ENCODE data around the gene APOOL. TPM values are rescaled to one million over a fixed set of nuclear protein-coding genes. Genes with fewer than 3 reads are reported as not detected.

The APOOL gene
- total and polyA plus RNA-seq, 2 of the 13 experiments (the other 11 are each of a cell fraction or from before 2014, with no cell fraction given), result 7.3 to 13.9 TPM

DNA sequence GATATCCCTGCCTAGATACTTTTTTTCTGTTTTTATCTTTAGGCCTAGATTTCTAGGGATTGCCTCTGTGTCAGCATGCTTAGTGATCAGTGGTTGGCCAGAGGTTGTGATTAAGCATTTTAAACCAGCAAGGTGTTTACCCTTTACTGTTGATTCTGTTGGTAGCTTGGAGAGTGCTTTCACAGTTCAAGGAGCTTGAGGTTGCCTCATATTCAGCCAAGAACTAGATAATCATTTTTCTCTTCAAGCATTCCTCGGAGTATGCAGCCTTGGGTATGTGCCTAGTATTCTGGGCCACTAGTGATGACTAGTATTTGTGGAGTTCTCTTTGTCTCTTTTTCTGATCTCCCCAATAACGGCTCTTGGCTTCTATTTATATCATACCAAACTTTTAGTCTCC is 20.4 kb downstream of the APOOL start (continued):
- TF ChIP-seq ZNF251 (CRISPR knock-in tag; IDR thresholded peaks at IDR 0.05), result no peak
- no peak for TF ChIP-seq CENPX (CRISPR knock-in tag; IDR thresholded peaks at IDR 0.05)
- no peak for TF ChIP-seq MTA3 (CRISPR knock-in tag; IDR thresholded peaks at IDR 0.05)
- TF ChIP-seq ZNF468 (CRISPR knock-in tag; IDR thresholded peaks at IDR 0.05), result no peak

DNA sequence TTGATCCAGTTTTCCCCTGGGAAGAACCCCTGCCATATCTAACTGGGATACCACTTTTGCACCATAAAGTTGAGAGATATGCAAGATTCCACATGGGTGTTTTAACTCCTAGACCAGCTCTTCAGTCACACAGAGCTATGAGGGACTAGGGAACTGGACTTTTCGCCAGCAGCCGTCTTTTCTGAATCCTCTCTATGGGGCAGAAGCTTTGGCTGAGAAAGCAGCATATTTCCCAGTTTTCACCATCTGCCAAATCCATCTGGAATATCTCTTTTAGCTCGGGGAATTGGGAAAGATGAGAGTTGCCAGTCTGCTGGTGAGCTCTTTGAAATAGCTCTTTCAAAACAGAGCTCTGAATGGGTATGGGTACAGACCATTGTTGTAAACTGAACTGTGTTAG is 20.9 kb downstream of the APOOL start:
- intact Hi-C loops (cut with micrococcal nuclease; ENCODE audit: unreplicated experiment) (no loop called here), in situ Hi-C loops (cut with HindIII; ENCODE audit: extremely low pct_ligation_motif_present, low pct_unique_long_range_greater_than_20kb) (no loop called here)
- no TSS peak for BruUV-seq (replicated peaks)
- Histone ChIP-seq H3K9ac (ENCODE audit: insufficient read depth, low read depth, low read length) (no peak overlapping the region), H3K4me3 (replicated peaks in 1 of 3; ENCODE audit: insufficient read depth in 1 of 3, low read depth in 2 of 3, low read length in 3 of 3) (no peak overlapping the region), H2AFZ (ENCODE audit: low read length) (no peak overlapping the region), H3K4me2 (ENCODE audit: low read depth, low read length) (no peak overlapping the region), H3K4me1 (ENCODE audit: insufficient read depth, low read length) (peaks cover 15% of the 10 kb centered on the region), H3K27me3 (ENCODE audit: control insufficient read depth in 1 of 2, insufficient read depth in 2 of 2, low read length in 2 of 2) (no peaks in the 10 kb centered on the region), H4K20me1 (ENCODE audit: insufficient read depth, low read length) (no peaks in the 10 kb centered on the region), H3K79me2 (ENCODE audit: insufficient read depth, low read length) (peaks cover 7% of the 10 kb centered on the region), H3K9me3 (ENCODE audit: low read length) (no peaks in the 10 kb centered on the region), H3K36me3 (replicated peaks in 1 of 2; ENCODE audit: control insufficient read depth in 1 of 2, insufficient read depth in 2 of 2, low read length in 2 of 2) (no peaks in the 10 kb centered on the region), H3K27ac (ENCODE audit: extremely low read length, insufficient read depth, low read length) (no peak overlapping the region)
- TF ChIP-seq REXO4 (CRISPR knock-in tag; IDR thresholded peaks at IDR 0.05; ENCODE audit: borderline replicate concordance), result no peak
- ATAC-seq (no peak), FAIRE-seq (no peak), DNase-seq (ENCODE audit: low spot score) (no peak)
- CTCF ChIA-PET (ENCODE audit: low intra/inter-chr PET ratio, low total read pairs), result no interaction called here
- POLR2A ChIA-PET, result no interaction called here
- WGBS (ENCODE audit: low lambda C conversion rate), result 100% methylated on average over 1 of the region's 3 CpGs

DNA sequence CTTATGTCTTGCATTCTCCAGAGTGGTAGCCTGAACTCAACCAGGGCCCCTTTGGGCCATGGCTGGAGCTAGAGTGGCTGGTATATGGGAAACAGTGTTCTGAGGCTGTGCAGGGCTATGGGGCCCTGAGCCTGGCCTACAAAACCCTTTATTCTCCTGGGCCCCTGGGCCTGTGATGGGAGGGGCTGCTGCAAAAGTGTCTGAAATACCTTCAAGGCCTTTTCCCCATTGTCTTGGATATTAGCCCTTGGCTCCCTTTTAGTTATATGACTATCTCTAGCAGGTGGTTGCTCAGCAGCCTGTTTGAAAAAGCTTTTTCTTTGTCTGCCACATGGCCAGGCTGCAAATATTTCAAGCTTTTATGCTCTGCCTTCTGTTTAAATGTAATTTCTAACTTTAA is 22.5 kb downstream of the APOOL start:
- POLR2A ChIA-PET, result no interaction called here
- H2AFZ ChIP-seq (ENCODE audit: low read length), result no peak overlapping the region
- no peaks in the 10 kb centered on the region for H3K4me1 ChIP-seq (ENCODE audit: insufficient read depth, low read length)
- no peaks in the 10 kb centered on the region for H4K20me1 ChIP-seq (ENCODE audit: insufficient read depth, low read length)
- FAIRE-seq, result no peak
- in situ Hi-C loops (cut with HindIII; ENCODE audit: extremely low pct_ligation_motif_present, low pct_unique_long_range_greater_than_20kb), result no loop called here
- no peak for ATAC-seq
- H3K27ac ChIP-seq (ENCODE audit: extremely low read length, insufficient read depth, low read length), result no peak overlapping the region
- no peak overlapping the region for H3K9ac ChIP-seq (ENCODE audit: insufficient read depth, low read depth, low read length)
- CTCF ChIA-PET (ENCODE audit: low intra/inter-chr PET ratio, low total read pairs), result no interaction called here
- H3K4me3 ChIP-seq (replicated peaks in 1 of 3; ENCODE audit: insufficient read depth in 1 of 3, low read depth in 2 of 3, low read length in 3 of 3), result no peak overlapping the region
- no TSS peak for BruUV-seq (replicated peaks)
- H3K4me2 ChIP-seq (ENCODE audit: low read depth, low read length), result no peak overlapping the region
- TF ChIP-seq CREB1 (IDR thresholded peaks at IDR 0.05), result no peak
- TF ChIP-seq CREB1 (CRISPR knock-in tag; IDR thresholded peaks at IDR 0.05), result no peak
- TF ChIP-seq, protein P1, sequence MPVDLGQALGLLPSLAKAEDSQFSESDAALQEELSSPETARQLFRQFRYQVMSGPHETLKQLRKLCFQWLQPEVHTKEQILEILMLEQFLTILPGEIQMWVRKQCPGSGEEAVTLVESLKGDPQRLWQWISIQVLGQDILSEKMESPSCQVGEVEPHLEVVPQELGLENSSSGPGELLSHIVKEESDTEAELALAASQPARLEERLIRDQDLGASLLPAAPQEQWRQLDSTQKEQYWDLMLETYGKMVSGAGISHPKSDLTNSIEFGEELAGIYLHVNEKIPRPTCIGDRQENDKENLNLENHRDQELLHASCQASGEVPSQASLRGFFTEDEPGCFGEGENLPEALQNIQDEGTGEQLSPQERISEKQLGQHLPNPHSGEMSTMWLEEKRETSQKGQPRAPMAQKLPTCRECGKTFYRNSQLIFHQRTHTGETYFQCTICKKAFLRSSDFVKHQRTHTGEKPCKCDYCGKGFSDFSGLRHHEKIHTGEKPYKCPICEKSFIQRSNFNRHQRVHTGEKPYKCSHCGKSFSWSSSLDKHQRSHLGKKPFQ (CRISPR knock-in tag; IDR thresholded peaks at IDR 0.05; ENCODE audit: insufficient replicate concordance), result no peak
- TF ChIP-seq ZNF253 (CRISPR knock-in tag; IDR thresholded peaks at IDR 0.05; ENCODE audit: borderline replicate concordance), result no peak
- TF ChIP-seq, protein P2, sequence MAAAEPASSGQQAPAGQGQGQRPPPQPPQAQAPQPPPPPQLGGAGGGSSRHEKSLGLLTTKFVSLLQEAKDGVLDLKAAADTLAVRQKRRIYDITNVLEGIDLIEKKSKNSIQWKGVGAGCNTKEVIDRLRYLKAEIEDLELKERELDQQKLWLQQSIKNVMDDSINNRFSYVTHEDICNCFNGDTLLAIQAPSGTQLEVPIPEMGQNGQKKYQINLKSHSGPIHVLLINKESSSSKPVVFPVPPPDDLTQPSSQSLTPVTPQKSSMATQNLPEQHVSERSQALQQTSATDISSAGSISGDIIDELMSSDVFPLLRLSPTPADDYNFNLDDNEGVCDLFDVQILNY (CRISPR knock-in tag; conservative IDR thresholded peaks at IDR 0.05), result no peak
- TF ChIP-seq, protein P3, sequence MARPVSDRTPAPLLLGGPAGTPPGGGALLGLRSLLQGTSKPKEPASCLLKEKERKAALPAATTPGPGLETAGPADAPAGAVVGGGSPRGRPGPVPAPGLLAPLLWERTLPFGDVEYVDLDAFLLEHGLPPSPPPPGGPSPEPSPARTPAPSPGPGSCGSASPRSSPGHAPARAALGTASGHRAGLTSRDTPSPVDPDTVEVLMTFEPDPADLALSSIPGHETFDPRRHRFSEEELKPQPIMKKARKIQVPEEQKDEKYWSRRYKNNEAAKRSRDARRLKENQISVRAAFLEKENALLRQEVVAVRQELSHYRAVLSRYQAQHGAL (CRISPR knock-in tag; IDR thresholded peaks at IDR 0.05; ENCODE audit: not compliant biosample characterization), result no peak
- no peaks in the 10 kb centered on the region for H3K27me3 ChIP-seq (ENCODE audit: control insufficient read depth in 1 of 2, insufficient read depth in 2 of 2, low read length in 2 of 2)
- no peaks in the 10 kb centered on the region for H3K79me2 ChIP-seq (ENCODE audit: insufficient read depth, low read length)
- DNase-seq (ENCODE audit: low spot score), result no peak
- intact Hi-C loops (cut with micrococcal nuclease; ENCODE audit: unreplicated experiment), result no loop called here
- no peaks in the 10 kb centered on the region for H3K9me3 ChIP-seq (ENCODE audit: low read length)
- H3K36me3 ChIP-seq (replicated peaks in 1 of 2; ENCODE audit: control insufficient read depth in 1 of 2, insufficient read depth in 2 of 2, low read length in 2 of 2), result no peaks in the 10 kb centered on the region

All from HepG2 (cell line).